ENCODE measurements around the gene SRRD. TPM values are rescaled to one million over a fixed set of nuclear protein-coding genes. Genes with fewer than 3 reads are reported as not detected.

Gene SRRD
- total and polyA plus RNA-seq, 7 donors, result 25.4 to 51.2 (median 36.1) TPM

- peaks cover 3 to 72% of the 10 kb centered on the region in 2 donors for H3K36me3 ChIP-seq (ENCODE audit: insufficient read depth in 1 of 2, low read depth in 1 of 2)
- intact Hi-C loops (cut with DNase I), result no loop called here
- H3K4me3 ChIP-seq, result no peak overlapping the region
- DNase-seq (no peak), ATAC-seq (no peak)
- no peak for TF ChIP-seq CTCF (IDR thresholded peaks at IDR 0.05)
- WGBS, 3 donors, result 69 to 85% (median 82%) methylated on average over 7 of the region's 7 CpGs
- H3K9me3 ChIP-seq, result no peaks in the 10 kb centered on the region
- H3K27ac ChIP-seq, result no peak overlapping the region
- no peaks in the 10 kb centered on the region for H3K27me3 ChIP-seq (ENCODE audit: insufficient read depth in 3 of 3, low read length in 2 of 3)
- peaks cover 21% of the 10 kb centered on the region for H3K4me1 ChIP-seq
Measured at GRCh38 chr22:26534171-26534855, 50.6 kb downstream of the SRRD start.

- no peak for TF ChIP-seq CTCF (IDR thresholded peaks at IDR 0.05)
- intact Hi-C loops (cut with DNase I), result no loop called here
- WGBS, 3 donors, result 48 to 60% (median 55%) methylated on average over 13 of the region's 13 CpGs
- no peak overlapping the region for H3K27ac ChIP-seq
- ATAC-seq, result no peak
- H3K4me3 ChIP-seq, result no peak overlapping the region
- H3K4me1 ChIP-seq, result peaks cover 21% of the 10 kb centered on the region
- no peaks in the 10 kb centered on the region for H3K9me3 ChIP-seq
- peaks cover 3 to 79% of the 10 kb centered on the region in 2 donors for H3K36me3 ChIP-seq (ENCODE audit: insufficient read depth in 1 of 2, low read depth in 1 of 2)
- DNase-seq, result no peak
- H3K27me3 ChIP-seq (ENCODE audit: insufficient read depth in 3 of 3, low read length in 2 of 3), result no peaks in the 10 kb centered on the region
Measured at GRCh38 chr22:26534874-26535602, 51.4 kb downstream of the SRRD start.

GRCh38 chr22:26535603-26535908, 51.9 kb downstream of the SRRD start:
- intact Hi-C loops (cut with DNase I), result no loop called here
- Histone ChIP-seq H3K27ac (no peak overlapping the region), H3K36me3 (ENCODE audit: insufficient read depth in 1 of 2, low read depth in 1 of 2) (peaks cover 3 to 84% of the 10 kb centered on the region in 2 donors), H3K27me3 (ENCODE audit: insufficient read depth in 3 of 3, low read length in 2 of 3) (no peaks in the 10 kb centered on the region), H3K4me1 (peaks cover 21% of the 10 kb centered on the region), H3K9me3 (no peaks in the 10 kb centered on the region), H3K4me3 (no peak overlapping the region)
- WGBS, 3 donors, result 94 to 98% (median 96%) methylated on average over 3 of the region's 3 CpGs
- no peak for TF ChIP-seq CTCF (IDR thresholded peaks at IDR 0.05)
- no peak for DNase-seq
- no peak for ATAC-seq

- H3K27ac ChIP-seq, result no peak overlapping the region
- H3K4me1 ChIP-seq, result peaks cover 21% of the 10 kb centered on the region
- H3K36me3 ChIP-seq (ENCODE audit: insufficient read depth in 1 of 2, low read depth in 1 of 2), result peaks cover 3 to 84% of the 10 kb centered on the region in 2 donors
- no peak overlapping the region for H3K4me3 ChIP-seq
- peak; percentile 11 to 68 (median 48) for ATAC-seq
- DNase-seq, result no peak
- 90 to 93% (median 91%) methylated on average over 12 of the region's 12 CpGs for WGBS, 3 donors
- intact Hi-C loops (cut with DNase I), result no loop called here
- H3K27me3 ChIP-seq (ENCODE audit: insufficient read depth in 3 of 3, low read length in 2 of 3), result no peaks in the 10 kb centered on the region
- no peak for TF ChIP-seq CTCF (IDR thresholded peaks at IDR 0.05)
- H3K9me3 ChIP-seq, result no peaks in the 10 kb centered on the region
Measured at GRCh38 chr22:26536056-26536761, 52.5 kb downstream of the SRRD start.

All from psoas muscle (tissue), 8 donors.